Keratinocyte (primary cell): ENCODE data around the gene PAIP2. TPM values are rescaled to one million over a fixed set of nuclear protein-coding genes. Genes with fewer than 3 reads are reported as not detected.

Source experiments
- DNase-seq: peaks from one replicate; pipeline ENCODE4 v3.0.0-alpha.2; 2011; ENCODE audit warnings: low read depth, missing footprints, low spot score
- FAIRE-seq: peaks from 2 replicates; lab custom pipeline; 2011; peaks lifted over from hg19 to GRCh38; lab: Jason Lieb, UNC
- H2AFZ ChIP-seq: 2 replicates; pipeline ENCODE4 v1.6.0; 2012; ENCODE audit warnings: low read length, control low read depth, inconsistent platforms; ENCODE audit not compliant: control insufficient read depth
- H3K27ac ChIP-seq: 2 replicates; pipeline ENCODE4 v1.5.1; 2011; ENCODE audit warnings: low read length; ENCODE audit not compliant: control insufficient read depth, insufficient read depth
- H3K27me3 ChIP-seq: 3 replicates; pipeline ENCODE4 v1.6.0; 2011; ENCODE audit warnings: low read length; ENCODE audit not compliant: control insufficient read depth, insufficient read depth; ENCODE audit errors: extremely low read depth
- H3K36me3 ChIP-seq, 2 experiments: 2 replicates in 1 of 2; 3 replicates in 1 of 2; pipeline ENCODE4 v1.5.1; 2011; ENCODE audit warnings: low read length in 2 of 2, mild to moderate bottlenecking in 1 of 2; ENCODE audit not compliant: control insufficient read depth in 2 of 2, insufficient read depth in 2 of 2; ENCODE audit errors: extremely low read depth in 1 of 2
- H3K4me1 ChIP-seq: 3 replicates; pipeline ENCODE4 v1.5.1; 2011; ENCODE audit warnings: low read length; ENCODE audit not compliant: control insufficient read depth, insufficient read depth; ENCODE audit errors: extremely low read depth
- H3K4me2 ChIP-seq: 3 replicates; pipeline ENCODE4 v1.6.0; 2011; ENCODE audit warnings: low read depth, low read length; ENCODE audit not compliant: control insufficient read depth, insufficient read depth; ENCODE audit errors: extremely low read depth
- H3K4me3 ChIP-seq, 3 experiments: fragments of 200-600 bp in 1 of 3; sonication (generic) in 1 of 3; 2 replicates in 2 of 3; 3 replicates in 1 of 3; pipeline ENCODE4 v1.5.1; 2011 to 2016; ENCODE audit warnings: low read length in 3 of 3, mild to moderate bottlenecking in 3 of 3, control low read depth in 2 of 3, inconsistent platforms in 1 of 3, low read depth in 1 of 3, mixed read lengths in 1 of 3, mixed run types in 1 of 3, moderate library complexity in 1 of 3; ENCODE audit not compliant: control insufficient read depth in 2 of 3, insufficient read depth in 2 of 3; ENCODE audit errors: extremely low read depth in 1 of 3
- H3K79me2 ChIP-seq: 2 replicates; pipeline ENCODE4 v1.6.0; 2012; ENCODE audit warnings: low read length; ENCODE audit not compliant: control insufficient read depth, insufficient read depth
- H3K9ac ChIP-seq: 3 replicates; pipeline ENCODE4 v1.6.0; 2011; ENCODE audit warnings: low read length; ENCODE audit not compliant: control insufficient read depth, insufficient read depth; ENCODE audit errors: extremely low read depth
- H3K9me1 ChIP-seq: 3 replicates; pipeline ENCODE4 v1.6.0; 2011; ENCODE audit warnings: low read length; ENCODE audit not compliant: control insufficient read depth, insufficient read depth; ENCODE audit errors: extremely low read depth
- H3K9me3 ChIP-seq: 2 replicates; pipeline ENCODE4 v1.5.1; 2012; ENCODE audit warnings: low read depth, low read length; ENCODE audit not compliant: control insufficient read depth
- H4K20me1 ChIP-seq: 3 replicates; pipeline ENCODE4 v1.6.0; 2011; ENCODE audit warnings: low read length; ENCODE audit not compliant: control insufficient read depth, insufficient read depth; ENCODE audit errors: extremely low read depth
- CTCF ChIP-seq, 3 experiments: IDR thresholded peaks in 1 of 3; conservative IDR thresholded peaks in 1 of 3; optimal IDR thresholded peaks in 1 of 3; 2 replicates in 2 of 3; 3 replicates in 1 of 3; pipeline versions ENCODE3 to v1.5.1; 2011; ENCODE audit warnings: low read length in 3 of 3, mild to moderate bottlenecking in 3 of 3, moderate library complexity in 2 of 3, control low read depth in 1 of 3, inconsistent platforms in 1 of 3; ENCODE audit not compliant: insufficient read depth in 2 of 3; ENCODE audit errors: extremely low read depth in 1 of 3
- EZH2 ChIP-seq: IDR thresholded peaks from one replicate; pipeline ENCODE4 v1.6.1; 2012; ENCODE audit warnings: inconsistent platforms, mild to moderate bottlenecking, low read length, moderate library complexity
- dilution Hi-C: fragments of 300-500 bp; cut with MboI; formaldehyde crosslinking; loops from one replicate; pipeline ENCODE4 v1.7.0; 2020; ENCODE audit warnings: low sequenced_read_pairs; ENCODE audit not compliant: extremely low pct_ligation_motif_present
- polyA plus RNA-seq, 5 experiments: library from polyadenylated mRNA; depleted of rRNA in 3 of 5; stranded (reverse) in 3 of 5; stranded (forward) in 1 of 5; unstranded in 1 of 5; fragments of >200 nt; gene quantifications; 1 replicate in 1 of 5; 2 replicates in 3 of 5; 3 replicates in 1 of 5; pipeline versions ENCODE4 v1.2.1 to v1.2.3, GENCODE V29; 2011 to 2012; ENCODE audit warnings: missing spikeins in 2 of 5, low read depth in 1 of 5, low replicate concordance in 1 of 5

Gene PAIP2
- polyA plus RNA-seq, 1 donor (not counting 4 experiments of a cell fraction or from before 2014, with no cell fraction given), result 65.6 TPM

- Histone ChIP-seq H3K4me2 (no peak overlapping the region), H3K27ac (no peak overlapping the region), H3K36me3 (peaks cover 12 to 19% of the 10 kb centered on the region in 2 experiments), H3K79me2 (no peaks in the 10 kb centered on the region), H3K4me1 (no peaks in the 10 kb centered on the region), H4K20me1 (no peaks in the 10 kb centered on the region), H3K9ac (no peak overlapping the region), H3K27me3 (no peaks in the 10 kb centered on the region), H3K9me3 (no peaks in the 10 kb centered on the region), H3K9me1 (no peaks in the 10 kb centered on the region), H2AFZ (no peak overlapping the region), H3K4me3 (no peak overlapping the region)
- DNase-seq, result no peak
- dilution Hi-C loops, result no loop called here
- no peak for TF ChIP-seq EZH2
- FAIRE-seq, result no peak
Measured at GRCh38 chr5:139371482-139372435, 30.1 kb downstream of the PAIP2 start.

DNA sequence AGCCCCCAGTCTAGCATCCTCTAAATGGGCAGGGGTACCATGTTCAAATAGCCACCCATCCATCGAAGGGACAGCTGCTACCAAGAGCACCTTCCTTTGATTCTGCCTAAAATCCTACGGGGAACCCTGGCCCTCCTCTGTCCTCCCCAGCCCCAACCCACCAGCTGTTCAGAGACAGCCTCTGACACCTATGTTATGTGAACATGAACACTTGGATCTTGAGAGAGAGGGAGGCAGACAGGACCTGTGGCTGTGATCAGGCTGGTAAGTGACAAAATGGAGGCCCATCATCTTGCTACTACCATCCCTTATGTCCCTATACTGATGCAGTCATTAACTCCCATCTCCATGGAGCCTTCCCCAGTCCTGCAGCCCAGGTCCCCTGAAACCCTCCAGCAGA is 33.3 kb downstream of the PAIP2 start:
- Histone ChIP-seq H3K27ac (no peak overlapping the region), H3K27me3 (no peaks in the 10 kb centered on the region), H3K79me2 (no peaks in the 10 kb centered on the region), H3K4me3 (no peak overlapping the region), H4K20me1 (no peaks in the 10 kb centered on the region), H3K9ac (no peak overlapping the region), H3K9me3 (no peaks in the 10 kb centered on the region), H3K4me1 (peaks cover 8% of the 10 kb centered on the region), H3K4me2 (no peak overlapping the region), H3K36me3 (peaks cover 7 to 8% of the 10 kb centered on the region in 2 experiments), H3K9me1 (no peaks in the 10 kb centered on the region), H2AFZ (no peak overlapping the region)
- dilution Hi-C loops, result no loop called here
- DNase-seq, result no peak
- FAIRE-seq, result no peak
- TF ChIP-seq EZH2 (no peak), CTCF (optimal IDR thresholded peaks at IDR 0.05 in 1 of 3, IDR thresholded peaks at IDR 0.05 in 1 of 3, conservative IDR thresholded peaks at IDR 0.05 in 1 of 3; ENCODE audit: extremely low read depth in 1 of 3, insufficient read depth in 2 of 3, low read length in 3 of 3) (no peak)
